ENCODE results near the gene CPSF4. TPM values are rescaled to one million over a fixed set of nuclear protein-coding genes. Genes with fewer than 3 reads are reported as not detected.
"Not testable (repeated sequence)": the region's sequence is repeated elsewhere in the genome, so short reads cannot be mapped to it uniquely, and the experiment has no call there.

CPSF4 gene
- total and polyA plus RNA-seq, 8 donors: 15.2 to 42.5 (median 23.7) TPM

DNA sequence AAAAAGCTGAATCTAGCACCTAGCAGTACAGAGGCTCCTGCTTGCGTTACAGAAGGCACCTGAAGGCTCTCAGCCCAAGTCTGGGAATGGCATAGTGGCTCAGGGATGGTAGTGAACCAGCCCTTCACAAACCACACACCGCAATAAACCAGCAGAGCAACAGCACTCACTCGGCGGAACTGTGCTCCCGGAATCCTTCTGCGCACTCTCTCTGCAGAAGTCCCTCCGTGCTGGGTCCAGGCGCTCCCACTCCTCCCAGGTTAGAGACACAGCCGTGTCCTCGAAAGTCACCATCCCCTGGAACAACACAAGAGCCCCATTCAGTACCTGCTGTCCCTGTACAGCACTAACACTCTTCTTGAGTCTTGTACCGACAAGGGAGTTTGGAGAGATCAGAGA lies 59.8 kb downstream of the CPSF4 start:
- TF ChIP-seq, protein P1, sequence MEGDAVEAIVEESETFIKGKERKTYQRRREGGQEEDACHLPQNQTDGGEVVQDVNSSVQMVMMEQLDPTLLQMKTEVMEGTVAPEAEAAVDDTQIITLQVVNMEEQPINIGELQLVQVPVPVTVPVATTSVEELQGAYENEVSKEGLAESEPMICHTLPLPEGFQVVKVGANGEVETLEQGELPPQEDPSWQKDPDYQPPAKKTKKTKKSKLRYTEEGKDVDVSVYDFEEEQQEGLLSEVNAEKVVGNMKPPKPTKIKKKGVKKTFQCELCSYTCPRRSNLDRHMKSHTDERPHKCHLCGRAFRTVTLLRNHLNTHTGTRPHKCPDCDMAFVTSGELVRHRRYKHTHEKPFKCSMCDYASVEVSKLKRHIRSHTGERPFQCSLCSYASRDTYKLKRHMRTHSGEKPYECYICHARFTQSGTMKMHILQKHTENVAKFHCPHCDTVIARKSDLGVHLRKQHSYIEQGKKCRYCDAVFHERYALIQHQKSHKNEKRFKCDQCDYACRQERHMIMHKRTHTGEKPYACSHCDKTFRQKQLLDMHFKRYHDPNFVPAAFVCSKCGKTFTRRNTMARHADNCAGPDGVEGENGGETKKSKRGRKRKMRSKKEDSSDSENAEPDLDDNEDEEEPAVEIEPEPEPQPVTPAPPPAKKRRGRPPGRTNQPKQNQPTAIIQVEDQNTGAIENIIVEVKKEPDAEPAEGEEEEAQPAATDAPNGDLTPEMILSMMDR (IDR thresholded peaks at IDR 0.05): no peak
- H3K4me3 ChIP-seq: peak overlapping the region; percentile 14 to 82 (median 76)
- no peaks in the 10 kb centered on the region for H3K27me3 ChIP-seq
- DNase-seq: no peak
- no peaks in the 10 kb centered on the region for H3K9me3 ChIP-seq
- H3K4me1 ChIP-seq: peaks cover 0 to 15% (median 13%) of the 10 kb centered on the region in 3 donors
- 57 to 62% methylated on average over 11 of the region's 11 CpGs for WGBS, 2 donors
- ATAC-seq: no peak
- H3K27ac ChIP-seq: no peak overlapping the region
- intact Hi-C loops (cut with DNase I): no loop called here
- peaks cover 9 to 13% (median 9%) of the 10 kb centered on the region in 3 donors for H3K36me3 ChIP-seq
- FAIRE-seq: no peak

DNA sequence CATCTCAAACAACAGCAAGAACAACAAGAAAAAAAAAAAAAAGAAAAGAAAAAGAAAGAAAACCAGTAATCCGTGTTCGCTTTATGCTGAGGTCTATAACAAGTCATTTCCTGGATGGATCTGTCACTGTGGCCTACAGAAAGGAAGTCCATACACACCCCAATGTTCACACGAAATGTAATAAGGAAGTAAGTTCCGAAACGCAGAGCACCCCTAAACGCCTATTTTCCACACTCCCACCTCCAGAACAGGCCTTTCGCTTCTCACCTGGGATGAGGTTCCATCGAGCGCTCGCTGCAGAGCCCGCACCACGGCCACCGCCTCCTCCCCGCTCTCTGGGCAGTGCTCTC lies 60.6 kb downstream of the CPSF4 start:
- H3K4me1 ChIP-seq: peaks cover 0 to 15% (median 13%) of the 10 kb centered on the region in 3 donors
- peak overlapping the region; percentile 70 to 82 (median 82) for H3K4me3 ChIP-seq
- 0 to 2% methylated on average over 14 of the region's 14 CpGs for WGBS, 2 donors
- H3K27ac ChIP-seq: peak overlapping the region; percentile 75 to 92 (median 86)
- peak in 3 of 4 donors; percentile 15 to 52 (median 25) for ATAC-seq
- intact Hi-C loops (cut with DNase I): no loop called here
- TF ChIP-seq, protein P1 (IDR thresholded peaks at IDR 0.05): no peak
- DNase-seq: no peak
- peaks cover 1 to 5% (median 1%) of the 10 kb centered on the region in 3 donors for H3K36me3 ChIP-seq
- no peaks in the 10 kb centered on the region for H3K27me3 ChIP-seq
- no peaks in the 10 kb centered on the region for H3K9me3 ChIP-seq
- no peak for FAIRE-seq

DNA sequence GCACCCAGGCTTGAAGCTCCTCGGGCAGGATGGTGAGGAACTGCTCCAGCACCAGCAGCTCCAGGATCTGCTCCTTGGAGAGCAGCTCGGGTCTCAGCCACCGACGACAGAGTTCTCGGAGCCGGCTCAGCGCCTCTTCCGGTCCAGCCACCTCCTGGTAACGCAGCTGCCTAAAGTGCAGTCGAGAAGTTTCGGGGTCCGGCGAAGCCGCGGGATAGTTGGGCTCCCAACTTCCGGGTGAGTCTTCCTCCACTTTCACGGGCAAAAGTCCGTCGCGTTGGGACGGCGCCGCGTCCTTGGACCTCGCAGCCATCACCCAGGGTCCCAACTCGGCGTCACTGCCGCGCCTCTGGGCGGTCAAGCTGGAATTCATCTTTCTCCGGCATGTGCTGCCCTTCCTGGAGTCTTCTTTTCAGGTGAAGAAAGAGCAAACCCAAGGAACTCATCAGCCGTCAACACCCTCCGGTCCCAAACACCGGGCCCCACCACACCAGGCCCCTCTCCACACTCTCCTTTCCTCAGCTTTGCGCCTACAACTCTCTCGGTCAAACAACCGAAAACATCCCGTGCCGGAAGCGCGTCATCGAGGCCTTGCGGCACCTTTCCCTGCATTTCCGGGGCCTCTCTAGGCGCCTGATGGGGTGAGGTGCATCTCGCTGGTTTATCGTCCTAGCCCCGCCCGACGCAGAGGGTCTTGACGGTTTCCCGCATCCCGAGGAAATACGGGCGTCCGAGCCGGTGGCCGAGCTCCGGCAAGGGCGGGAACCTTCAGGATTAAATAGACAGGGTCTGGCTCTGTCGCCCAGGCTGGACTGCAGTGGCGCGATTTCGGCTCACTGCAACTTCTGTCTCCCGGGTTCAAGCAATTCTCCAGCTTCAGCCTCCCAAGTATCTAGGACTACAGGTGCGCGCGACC lies 61.2 kb downstream of the CPSF4 start, which contains the start of gene ZNF394:
Gene ZNF394, minus strand, starts transcription at position 561 of the 916 bp plus-strand sequence. Its CDS starts 188 bp downstream, at position 373.
- Histone ChIP-seq H3K9me3 (no peaks in the 10 kb centered on the region), H3K27me3 (no peaks in the 10 kb centered on the region), H3K4me3 (peak within 1 kb of the TSS; percentile 70 to 82 (median 82)), H3K27ac (peak within 1 kb of the TSS; percentile 75 to 92 (median 86)), H3K36me3 (peaks cover 0 to 3% (median 0%) of the 10 kb centered on the region in 3 donors), H3K4me1 (peaks cover 0 to 15% (median 13%) of the 10 kb centered on the region in 3 donors)
- TF ChIP-seq, protein P1 (IDR thresholded peaks at IDR 0.05): no peak
- 0 to 1% methylated on average over 67 to 68 of the region's 68 CpGs for WGBS, 2 donors
- ATAC-seq (peak; percentile 57 to 77 (median 72)), DNase-seq (peak; percentile 80 to 92 (median 88)), FAIRE-seq (no peak)
- intact Hi-C loops (cut with DNase I): no loop called here

DNA sequence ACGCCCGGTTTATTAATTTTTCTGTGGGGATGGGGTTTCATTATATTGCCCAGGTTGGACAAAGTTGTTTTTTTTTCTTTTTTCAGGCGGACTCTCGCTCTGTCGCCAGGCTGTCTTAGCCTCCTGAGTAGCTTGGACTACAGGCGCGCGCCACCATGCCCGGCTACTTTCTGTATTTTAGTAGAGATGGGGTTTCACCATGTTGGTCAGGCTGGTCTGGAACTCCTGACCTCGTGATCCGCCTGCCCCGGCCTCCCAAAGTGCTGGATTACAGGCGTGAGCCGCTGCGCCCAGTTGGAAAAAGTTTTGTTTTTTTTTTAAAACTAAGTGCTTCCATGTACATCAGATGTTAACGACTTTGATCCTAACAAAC lies 61.9 kb downstream of the CPSF4 start:
- Histone ChIP-seq H3K9me3 (no peaks in the 10 kb centered on the region), H3K4me1 (peaks cover 2 to 16% (median 16%) of the 10 kb centered on the region in 3 donors), H3K27ac (peak overlapping the region; percentile 75 to 92 (median 86)), H3K4me3 (peak overlapping the region; percentile 70 to 82 (median 82)), H3K27me3 (no peaks in the 10 kb centered on the region), H3K36me3 (peaks cover 0 to 3% (median 0%) of the 10 kb centered on the region in 3 donors)
- ATAC-seq (no peak), FAIRE-seq (no peak), DNase-seq (no peak)
- intact Hi-C loops (cut with DNase I): no loop called here
- 41 to 42% methylated on average over 16 of the region's 16 CpGs for WGBS, 2 donors
- TF ChIP-seq, protein P1 (IDR thresholded peaks at IDR 0.05): no peak

DNA sequence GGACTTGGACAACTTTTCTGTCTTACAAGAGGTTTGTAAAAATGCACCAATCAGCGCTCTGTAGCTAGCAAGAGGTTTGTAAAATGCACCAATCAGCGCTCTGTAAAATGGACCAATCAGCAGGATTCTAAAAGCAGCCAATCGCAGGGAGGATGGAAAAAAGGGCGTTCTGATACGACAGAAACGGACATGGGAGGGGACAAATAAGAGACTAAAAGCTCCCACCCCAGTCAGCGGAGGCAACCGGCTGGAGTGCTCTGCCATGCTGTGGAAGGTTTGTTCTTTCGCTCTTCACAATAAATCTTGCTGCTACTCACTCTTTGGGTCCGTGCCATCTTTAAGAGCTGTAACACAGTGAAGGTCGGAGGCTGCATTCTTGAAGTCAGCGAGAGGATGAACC lies 62.5 kb downstream of the CPSF4 start:
- FAIRE-seq; H3K27me3 ChIP-seq; H3K36me3 ChIP-seq; H3K27ac ChIP-seq; H3K9me3 ChIP-seq; DNase-seq; H3K4me3 ChIP-seq; ATAC-seq; intact Hi-C loops (cut with DNase I): not testable (repeated sequence)
- peaks cover 6 to 22% (median 22%) of the 10 kb centered on the region in 3 donors for H3K4me1 ChIP-seq
- 91 to 92% methylated on average over 12 of the region's 12 CpGs for WGBS, 2 donors
